Measurements from ENCODE around the gene EPHB3.

Gene EPHB3

GRCh38 chr3:184564685-184565385, 3.2 kb downstream of the EPHB3 start:
- DNase-seq (ENCODE audit: low spot score), result no peak

- no peak for DNase-seq (ENCODE audit: low spot score)
Measured at GRCh38 chr3:184565421-184566211, 4.0 kb downstream of the EPHB3 start.

- DNase-seq (ENCODE audit: low spot score), result no peak
Measured at GRCh38 chr3:184566441-184567414, 5.1 kb downstream of the EPHB3 start.

DNA sequence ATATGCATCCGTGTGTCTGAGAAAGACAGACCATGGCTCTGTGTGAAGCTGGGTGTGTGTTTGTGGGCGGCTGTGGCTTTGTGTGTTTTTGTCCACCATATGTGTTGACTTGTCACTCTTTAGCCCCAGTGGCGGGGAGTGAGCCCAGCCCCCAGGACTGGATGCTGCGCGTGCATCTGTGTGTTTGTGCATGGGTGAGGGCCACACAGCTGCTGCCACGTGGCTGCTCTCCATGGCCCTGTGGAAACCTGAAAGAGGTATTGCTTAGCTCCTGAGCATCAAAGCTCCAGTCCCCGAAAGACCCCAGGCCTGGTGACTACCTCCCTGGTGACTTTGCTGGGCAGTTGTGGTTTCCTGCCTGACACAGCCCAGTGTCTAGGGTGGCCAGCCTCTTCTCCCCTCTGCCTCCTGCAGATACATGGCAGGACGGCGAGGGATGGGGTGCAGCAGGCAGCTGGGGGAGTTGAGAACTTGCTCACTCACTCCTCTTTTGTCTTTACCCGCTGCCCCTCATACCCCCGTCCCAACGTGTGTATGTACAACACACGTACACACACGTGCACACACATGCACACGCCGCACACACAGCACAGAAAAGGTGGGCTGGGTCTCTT, 6.5 kb downstream of the EPHB3 start:
- DNase-seq (ENCODE audit: low spot score), result no peak

GRCh38 chr3:184568560-184568923, 7.0 kb downstream of the EPHB3 start:
- no peak for DNase-seq (ENCODE audit: low spot score)

DNA sequence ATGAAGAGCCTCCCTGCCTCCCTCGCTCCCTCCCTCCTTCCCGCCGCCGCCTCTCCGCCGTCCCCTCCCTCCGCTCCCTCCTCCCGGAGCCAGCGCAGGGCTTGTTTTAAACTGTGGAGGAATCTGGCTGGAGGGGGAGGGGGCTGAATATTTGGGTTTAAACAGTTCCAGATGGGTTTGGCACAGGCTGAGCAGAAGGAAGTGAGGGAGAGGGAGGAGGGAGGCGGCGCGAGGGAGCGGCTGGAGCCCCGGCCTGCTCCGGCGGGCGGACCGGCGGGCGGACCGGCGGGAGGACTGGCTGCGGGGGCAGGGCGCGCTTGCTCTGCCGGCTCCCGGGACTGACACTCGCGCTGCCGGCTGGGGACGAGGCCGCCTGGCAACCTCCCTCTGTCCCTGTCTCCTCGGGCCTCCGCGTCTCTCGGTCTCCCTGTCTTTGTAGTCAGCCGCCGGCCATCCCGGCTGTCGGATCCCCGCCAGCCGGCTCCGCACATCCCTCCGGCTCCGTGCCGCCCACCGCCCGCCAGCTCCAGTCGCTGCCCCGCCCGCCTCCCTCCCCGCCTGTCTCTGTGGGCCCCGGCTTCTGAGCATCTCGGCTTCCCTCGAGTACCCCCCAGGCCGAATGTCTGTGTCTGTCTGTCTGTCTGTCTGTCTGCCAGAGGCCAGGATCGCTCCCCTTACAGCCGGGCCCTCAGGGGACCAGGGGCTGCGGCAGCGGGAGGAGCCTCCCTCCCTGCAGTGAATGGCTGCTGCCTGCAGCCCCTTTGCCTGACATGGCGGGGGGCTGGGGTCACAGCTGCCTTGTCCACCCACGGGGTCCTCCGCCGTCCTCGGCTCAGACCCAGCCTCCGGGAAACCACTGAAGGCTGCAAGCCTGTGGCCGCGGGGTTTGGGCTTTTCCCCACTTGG, 7.6 kb downstream of the EPHB3 start:
- no peak for DNase-seq (ENCODE audit: low spot score)

DNA sequence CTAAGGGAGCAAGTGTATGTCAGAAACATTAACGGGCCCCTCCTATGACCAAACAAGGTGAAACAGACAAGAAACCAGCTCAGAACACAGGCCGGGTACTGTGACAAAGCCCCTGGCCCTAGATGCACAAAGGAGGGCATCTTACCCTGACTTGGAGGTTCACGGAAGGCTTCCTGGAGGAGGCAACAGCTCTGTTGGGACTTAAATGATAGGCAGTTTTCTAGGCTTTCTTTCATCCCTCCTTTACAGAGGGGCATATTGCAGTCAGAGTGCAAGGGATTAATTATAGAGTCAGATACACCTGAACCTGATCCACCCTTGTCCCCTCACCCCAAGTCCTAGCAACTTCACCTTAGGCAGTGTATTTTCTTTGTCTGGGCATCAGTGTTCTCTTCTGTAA, 8.4 kb downstream of the EPHB3 start:
- DNase-seq (ENCODE audit: low spot score), result no peak

DNA sequence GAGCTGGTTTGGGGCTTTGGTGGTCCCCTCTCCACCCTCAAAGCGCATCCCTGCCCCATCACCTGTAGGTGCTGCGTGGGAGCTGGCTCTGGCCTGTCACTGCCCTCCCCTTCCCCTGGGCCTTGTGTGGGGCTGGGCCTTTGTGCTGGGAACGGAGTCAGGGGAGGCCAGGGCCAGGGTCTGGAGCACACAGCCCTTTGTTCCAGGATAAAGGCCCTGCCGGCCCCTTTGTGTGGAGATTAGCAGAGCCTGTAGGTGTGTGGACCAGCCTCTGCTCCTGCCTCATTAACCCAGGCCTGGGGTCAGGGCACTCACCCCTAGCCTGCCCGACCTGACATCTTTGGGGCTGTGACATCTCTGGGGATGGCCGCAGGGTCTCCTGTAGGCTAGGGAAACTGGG, 8.9 kb downstream of the EPHB3 start:
- DNase-seq (ENCODE audit: low spot score), result no peak

DNA sequence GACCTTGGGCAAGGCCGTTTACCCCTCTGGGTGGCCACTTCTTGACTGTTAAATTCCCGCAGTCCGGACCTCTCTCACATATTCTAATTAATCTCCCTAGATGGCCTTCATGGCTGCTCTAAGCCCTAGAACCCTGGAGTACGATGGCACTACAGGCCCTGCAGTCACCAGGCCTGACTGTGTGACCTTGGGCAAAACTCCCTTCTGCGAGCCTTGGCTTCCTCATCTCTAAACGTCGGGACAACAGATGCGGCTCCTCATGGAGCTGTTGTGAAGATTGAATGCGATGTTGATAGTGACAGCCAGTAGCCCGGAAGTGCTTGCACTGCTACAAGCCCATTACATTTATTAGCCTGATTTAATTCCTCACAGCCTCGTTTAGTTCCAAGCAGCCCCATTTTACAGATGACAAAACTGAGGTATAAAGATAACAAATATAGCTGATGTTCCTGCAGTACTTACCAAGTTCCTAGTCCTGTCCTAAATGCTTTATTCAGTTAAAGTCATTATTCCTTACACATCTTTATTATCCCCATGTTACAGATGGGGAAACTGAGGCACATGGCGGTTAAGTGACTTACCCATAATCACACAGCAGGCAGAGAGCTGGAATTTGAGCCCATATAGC, 10.3 kb downstream of the EPHB3 start:
- DNase-seq (ENCODE audit: low spot score), result no peak

GRCh38 chr3:184572633-184573270, 11.2 kb downstream of the EPHB3 start:
- no peak for DNase-seq (ENCODE audit: low spot score)

DNA sequence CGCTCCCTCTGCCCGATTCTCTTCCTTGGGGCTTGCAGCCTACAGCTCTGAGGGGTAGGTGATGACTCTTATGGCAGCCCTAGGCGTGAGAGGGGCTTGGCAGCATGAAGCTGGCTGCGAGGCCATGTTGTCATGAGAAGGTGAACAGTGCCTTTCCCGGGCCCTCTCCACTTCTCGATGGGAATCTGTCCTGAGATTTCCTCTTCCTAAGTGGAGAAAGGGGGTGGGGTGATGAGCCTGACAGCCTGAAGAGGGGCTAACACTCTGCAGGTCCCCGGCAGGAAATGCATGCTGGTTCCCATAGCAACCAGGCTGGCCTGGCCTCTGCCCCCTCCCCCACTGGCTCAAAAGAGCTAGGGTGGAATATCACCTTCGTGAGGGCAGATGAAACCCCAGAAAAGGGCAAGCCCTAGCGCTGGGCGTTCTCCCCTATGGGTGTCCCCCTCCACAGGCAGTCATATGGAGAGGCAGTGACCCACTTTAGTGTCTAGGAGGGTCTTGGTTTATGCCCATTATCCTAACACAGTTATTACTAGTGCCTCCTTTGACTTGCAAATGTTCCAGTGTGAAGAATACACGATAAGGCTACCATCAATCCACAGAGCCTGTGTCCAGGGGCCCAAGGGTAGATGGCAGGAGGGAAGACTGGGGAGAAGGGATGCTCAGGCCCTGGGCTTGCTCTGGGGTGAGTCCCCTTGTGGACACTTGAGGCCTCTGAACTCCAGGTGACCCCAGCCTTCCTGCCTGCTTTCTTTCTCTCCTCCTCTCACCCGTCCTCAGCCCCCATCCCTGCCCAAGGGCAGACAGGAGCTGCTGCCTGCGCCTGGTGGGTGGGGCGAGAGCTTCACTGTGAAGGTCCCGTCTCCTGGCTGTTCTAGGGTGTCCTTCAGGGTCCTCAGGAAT, 13.2 kb downstream of the EPHB3 start:
- DNase-seq (ENCODE audit: low spot score), result no peak

DNA sequence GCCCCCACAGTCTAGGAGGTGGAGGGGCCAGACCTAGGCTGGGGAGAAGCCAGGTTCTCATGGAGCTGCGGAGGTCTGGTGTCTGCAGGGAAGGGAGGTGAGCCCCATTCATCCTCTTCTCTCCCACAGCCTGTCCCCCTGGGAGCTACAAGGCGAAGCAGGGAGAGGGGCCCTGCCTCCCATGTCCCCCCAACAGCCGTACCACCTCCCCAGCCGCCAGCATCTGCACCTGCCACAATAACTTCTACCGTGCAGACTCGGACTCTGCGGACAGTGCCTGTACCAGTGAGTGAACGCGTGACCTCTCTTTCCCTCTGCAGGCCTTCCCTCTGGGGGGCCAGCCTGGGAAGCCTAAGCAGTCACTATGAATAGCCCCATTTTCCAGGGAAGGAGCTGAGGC, 14.1 kb downstream of the EPHB3 start:
- no peak for DNase-seq (ENCODE audit: low spot score)

- DNase-seq (ENCODE audit: low spot score), result no peak
Measured at GRCh38 chr3:184576457-184577240, 15.1 kb downstream of the EPHB3 start.

DNA sequence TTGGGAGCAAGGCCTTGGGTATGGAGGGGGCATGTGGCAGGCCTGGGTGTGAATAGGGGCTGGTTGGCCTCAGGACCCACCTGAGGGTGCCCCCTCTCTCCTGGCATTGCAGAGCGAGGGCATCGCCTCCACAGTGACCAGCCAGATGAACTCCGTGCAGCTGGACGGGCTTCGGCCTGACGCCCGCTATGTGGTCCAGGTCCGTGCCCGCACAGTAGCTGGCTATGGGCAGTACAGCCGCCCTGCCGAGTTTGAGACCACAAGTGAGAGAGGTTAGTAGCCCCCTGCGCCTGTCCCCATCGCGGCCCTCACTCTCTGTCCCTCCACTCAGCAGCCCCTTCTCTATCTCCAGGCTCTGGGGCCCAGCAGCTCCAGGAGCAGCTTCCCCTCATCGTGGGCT, 16.0 kb downstream of the EPHB3 start:
- no peak for DNase-seq (ENCODE audit: low spot score)

GRCh38 chr3:184578218-184578617, 16.6 kb downstream of the EPHB3 start:
- DNase-seq (ENCODE audit: low spot score), result no peak

DNA sequence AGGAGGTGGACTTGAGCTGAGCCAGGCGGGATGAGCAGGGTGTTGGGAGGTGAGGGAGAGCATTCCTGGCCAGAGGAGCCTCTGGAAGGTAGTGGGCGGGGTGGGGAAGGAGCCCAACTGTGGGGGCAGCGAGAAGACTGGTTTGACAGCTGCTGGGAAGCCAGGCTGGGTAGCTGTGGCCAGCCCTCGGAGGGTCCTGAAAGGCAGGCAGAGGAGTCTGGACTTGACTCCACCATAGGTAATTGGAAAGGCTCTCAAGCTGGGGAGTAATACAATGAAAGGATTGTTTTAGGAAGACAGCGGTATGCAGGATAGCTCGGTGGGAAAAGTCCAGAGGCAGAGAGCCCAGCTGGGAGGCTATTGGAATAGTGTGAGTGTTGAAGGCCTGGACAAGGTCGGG, 17.2 kb downstream of the EPHB3 start:
- DNase-seq (ENCODE audit: low spot score), result no peak

- DNase-seq (ENCODE audit: low spot score), result no peak
Measured at GRCh38 chr3:184579513-184579912, 17.9 kb downstream of the EPHB3 start.

GRCh38 chr3:184580376-184580775, 18.8 kb downstream of the EPHB3 start:
- no peak for DNase-seq (ENCODE audit: low spot score)

Data from CD4-positive, alpha-beta T cell treated with Interleukin-6 at 100 ng/mL for 8 hours (primary cell).